GM21360 (cell line): ENCODE measurements around the gene CAMSAP1.
A peak's percentile ranks its signal among the peaks of the same experiment; 100 is the strongest.
"Not testable (repeated sequence)": the region's sequence is repeated elsewhere in the genome, so short reads cannot be mapped to it uniquely, and the experiment has no call there.

Experiments used
- ATAC-seq: cut with Tn5 transposase; IDR thresholded peaks from one replicate; pipeline ENCODE4 v1.9.1; 2021; ENCODE audit warnings: mild to moderate bottlenecking, moderate library complexity; ENCODE audit not compliant: unreplicated experiment

Gene CAMSAP1

GRCh38 chr9:135907431-135908092, at the start of gene CAMSAP1:
Gene CAMSAP1, minus strand, starts transcription at chr9:135907546. Its CDS starts 387 bp downstream, at chr9:135907159.
- ATAC-seq = peak; percentile 64

GRCh38 chr9:135956802-135957174, 49.4 kb upstream of the CAMSAP1 start:
- no peak for ATAC-seq

- ATAC-seq = no peak
These were observed 48.8 kb upstream of the CAMSAP1 start for GRCh38 chr9:135955934-135956801.

- ATAC-seq = no peak
These were observed 45.4 kb upstream of the CAMSAP1 start for GRCh38 chr9:135952664-135953206.

GRCh38 chr9:135951889-135952663, 44.7 kb upstream of the CAMSAP1 start:
- no peak for ATAC-seq

GRCh38 chr9:135951310-135951709, 44.0 kb upstream of the CAMSAP1 start:
- not testable (repeated sequence) for ATAC-seq

GRCh38 chr9:135950841-135951240, 43.5 kb upstream of the CAMSAP1 start:
- ATAC-seq = not testable (repeated sequence)

- ATAC-seq = no peak
These were observed 42.9 kb upstream of the CAMSAP1 start for GRCh38 chr9:135950135-135950682.

GRCh38 chr9:135949501-135950134, 42.3 kb upstream of the CAMSAP1 start:
- ATAC-seq = no peak

- no peak for ATAC-seq
These were observed 41.6 kb upstream of the CAMSAP1 start for GRCh38 chr9:135948968-135949367.

- ATAC-seq = no peak
These were observed 41.1 kb upstream of the CAMSAP1 start for GRCh38 chr9:135948446-135948845.

- no peak for ATAC-seq
These were observed 40.2 kb upstream of the CAMSAP1 start for GRCh38 chr9:135947582-135947981.

- ATAC-seq = not testable (repeated sequence)
These were observed 39.8 kb upstream of the CAMSAP1 start for GRCh38 chr9:135947105-135947504.

- no peak for ATAC-seq
These were observed 39.1 kb upstream of the CAMSAP1 start for GRCh38 chr9:135946392-135946994.

GRCh38 chr9:135945969-135946368, 38.6 kb upstream of the CAMSAP1 start:
- no peak for ATAC-seq

GRCh38 chr9:135944444-135945252, 37.3 kb upstream of the CAMSAP1 start:
- no peak for ATAC-seq

- ATAC-seq = not testable (repeated sequence)
These were observed 36.3 kb upstream of the CAMSAP1 start for GRCh38 chr9:135943604-135944003.

GRCh38 chr9:135941288-135941995, 34.1 kb upstream of the CAMSAP1 start:
- ATAC-seq = no peak
